GM18909 (cell line): ENCODE results near the gene UNC5C.

Experiments used
- ATAC-seq: cut with Tn5 transposase; IDR thresholded peaks from one replicate; pipeline ENCODE4 v1.9.1; 2021; ENCODE audit warnings: mild to moderate bottlenecking; ENCODE audit not compliant: unreplicated experiment, poor library complexity

The UNC5C gene

DNA sequence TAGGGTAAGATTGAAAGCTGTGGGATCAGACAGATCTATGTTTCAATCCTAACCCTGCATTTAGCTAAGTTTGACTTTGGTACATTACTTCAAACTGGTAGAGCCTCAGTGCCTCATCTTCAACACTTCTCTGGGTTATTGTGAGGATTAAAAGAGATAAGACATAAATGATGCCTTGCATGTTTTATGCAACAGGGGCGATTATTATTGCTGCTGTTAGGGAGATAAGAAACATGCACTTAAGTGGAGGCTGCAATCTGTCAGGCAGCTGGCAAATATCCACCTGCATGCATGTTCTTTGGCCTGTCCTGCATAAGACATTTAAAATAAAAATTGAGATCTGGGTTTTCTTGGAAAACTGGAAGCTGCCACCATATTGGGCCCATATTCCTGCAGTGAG, 24.6 kb downstream of the UNC5C start:
- ATAC-seq, result no peak

DNA sequence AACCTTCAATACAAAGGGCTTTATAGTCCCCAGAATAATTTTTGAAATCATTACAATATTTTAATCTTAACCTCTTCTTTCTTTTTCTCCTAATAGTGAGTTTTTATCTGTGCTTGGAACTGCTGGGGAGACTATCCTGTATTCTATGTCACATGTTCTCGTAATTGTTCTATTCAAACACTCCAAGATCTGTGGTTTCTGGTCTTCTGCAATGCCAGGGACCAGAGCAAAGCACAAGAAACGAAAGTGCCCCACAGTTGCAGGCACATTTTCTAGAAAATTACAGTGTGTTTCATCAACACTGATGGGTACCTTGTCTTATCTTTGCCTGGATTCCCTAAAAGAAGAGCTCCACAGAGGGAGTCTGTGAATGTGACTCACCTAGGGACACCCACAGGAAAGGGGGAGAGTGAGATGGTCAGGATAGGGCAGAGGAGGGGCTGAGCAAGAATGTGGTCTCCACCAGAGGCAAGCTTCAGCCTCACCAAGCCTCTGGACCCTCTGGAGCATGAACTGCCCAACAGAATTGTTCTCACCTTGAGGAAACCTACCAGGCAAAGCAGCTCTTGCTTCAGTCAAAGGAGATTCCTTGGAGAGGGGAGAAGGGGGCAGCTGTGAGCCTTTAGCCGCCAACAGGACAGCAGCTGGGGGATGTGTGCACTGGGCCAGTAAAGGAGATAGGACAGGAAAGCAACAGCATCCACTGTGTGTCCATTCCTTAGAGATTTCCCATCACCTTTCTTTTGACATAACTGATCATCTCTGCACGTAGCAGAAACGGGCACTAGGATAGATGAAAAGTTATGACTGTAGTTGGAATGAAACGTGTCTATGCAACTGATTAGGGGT, 25.9 kb downstream of the UNC5C start:
- no peak for ATAC-seq

DNA sequence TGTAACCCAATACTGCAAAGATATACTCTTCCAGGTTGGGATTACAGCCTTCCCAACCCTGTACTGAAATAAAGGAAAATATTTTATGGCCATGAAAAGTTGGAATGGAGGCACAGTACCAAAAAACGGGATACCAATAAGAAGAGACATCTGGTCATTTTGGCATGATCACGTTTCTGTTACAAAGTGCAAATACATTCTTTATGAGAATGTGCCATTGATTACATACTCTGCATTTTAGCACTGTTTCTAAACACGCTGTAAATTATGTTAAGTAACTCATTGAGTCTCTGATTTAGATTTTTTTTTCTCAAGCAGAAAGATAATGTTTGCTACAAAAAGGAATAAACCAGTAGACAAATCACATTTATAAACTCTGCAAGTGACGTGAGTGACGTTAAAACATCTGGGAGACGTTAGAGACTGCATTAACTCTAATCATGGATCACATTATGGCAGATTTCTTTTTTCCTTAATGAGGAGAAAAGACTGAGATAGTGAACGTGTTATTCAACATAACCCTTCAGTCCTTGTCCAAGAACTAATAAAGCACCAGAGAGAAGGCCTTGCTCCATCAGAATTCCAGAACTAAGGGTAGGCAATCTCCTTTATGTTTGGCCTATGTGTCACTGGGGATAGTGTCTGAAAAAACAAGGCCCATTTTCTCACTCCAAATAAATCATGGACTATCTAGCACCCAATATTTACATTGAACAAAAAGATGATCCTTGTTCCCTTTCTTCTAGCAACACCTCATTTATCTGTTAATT, 31.0 kb downstream of the UNC5C start:
- ATAC-seq, result no peak

DNA sequence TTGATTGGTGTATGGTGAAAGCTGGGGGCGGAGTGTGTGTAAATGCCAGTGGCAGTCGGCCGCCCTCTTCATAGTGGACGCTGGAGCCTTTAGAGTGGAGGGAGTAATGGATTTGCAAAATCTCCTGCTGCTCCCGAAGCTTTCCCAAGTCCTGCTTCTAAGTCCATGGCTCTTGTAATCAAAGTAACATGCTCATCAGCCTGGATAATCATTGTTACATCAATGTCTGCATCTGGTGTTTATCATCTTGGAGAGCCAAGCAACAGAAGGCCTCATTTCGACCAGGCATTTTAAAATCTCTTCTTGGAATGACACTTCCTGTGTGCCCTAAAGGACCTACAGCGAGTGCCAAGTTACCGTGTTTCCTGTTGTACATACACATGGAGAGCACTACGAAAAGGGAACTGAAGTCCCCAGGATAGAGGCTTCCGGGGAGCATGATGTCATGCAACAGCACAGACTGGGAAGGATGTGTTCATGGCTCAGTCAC, 32.2 kb downstream of the UNC5C start:
- no peak for ATAC-seq

DNA sequence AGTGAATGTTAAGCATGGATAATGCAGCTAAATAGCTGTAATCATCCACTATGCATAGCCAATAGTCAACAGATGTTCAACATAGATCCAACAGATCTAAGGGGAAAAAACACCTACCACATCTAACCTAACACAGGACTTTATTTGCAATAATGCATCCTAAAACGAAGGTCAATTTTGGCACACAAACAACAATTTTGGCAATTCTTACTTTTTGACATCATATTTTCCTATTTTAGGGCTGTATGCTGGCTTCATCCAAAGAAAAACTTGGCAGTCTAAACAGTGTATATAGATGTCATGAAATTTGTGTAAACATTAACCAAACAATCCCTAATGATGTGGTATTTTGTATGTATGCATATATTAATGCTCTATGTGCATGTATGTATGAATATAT, 33.2 kb downstream of the UNC5C start:
- ATAC-seq, result no peak

DNA sequence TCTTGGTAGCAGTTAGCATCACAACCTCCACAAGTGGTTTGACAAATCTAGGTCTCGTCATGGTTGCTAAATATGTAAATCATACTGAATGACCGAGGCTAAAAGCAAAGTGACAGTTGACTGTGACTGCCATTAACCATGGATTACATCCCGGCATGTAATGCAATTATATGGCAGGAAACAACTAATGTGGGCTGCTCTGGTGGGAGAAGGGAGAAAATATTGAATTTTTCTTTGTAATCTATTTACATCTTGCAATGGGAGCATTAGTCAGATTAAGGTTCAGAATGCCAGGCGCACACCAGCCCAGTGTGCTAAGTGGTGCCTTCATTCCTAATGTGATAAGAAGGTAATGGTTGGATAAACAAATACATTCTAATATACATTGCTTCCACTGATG, 35.8 kb downstream of the UNC5C start:
- no peak for ATAC-seq

DNA sequence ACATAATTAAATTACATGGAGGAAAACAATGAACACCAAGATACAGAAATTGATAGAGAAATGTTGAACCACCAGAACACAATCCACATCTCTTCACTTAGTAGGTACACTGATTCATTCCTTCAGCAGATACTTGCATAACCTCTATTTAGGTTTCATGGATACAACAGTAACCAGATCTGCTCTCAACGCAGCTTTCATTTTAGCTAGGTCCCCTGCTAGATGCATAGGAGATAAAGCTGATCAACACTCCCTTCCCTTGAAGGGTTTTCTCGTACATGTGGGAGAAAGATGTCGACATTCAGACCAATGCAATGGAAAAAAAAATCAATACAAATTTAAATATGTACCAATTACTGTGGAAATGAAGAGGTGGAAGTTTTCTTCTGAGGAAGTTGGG, 37.3 kb downstream of the UNC5C start:
- no peak for ATAC-seq

DNA sequence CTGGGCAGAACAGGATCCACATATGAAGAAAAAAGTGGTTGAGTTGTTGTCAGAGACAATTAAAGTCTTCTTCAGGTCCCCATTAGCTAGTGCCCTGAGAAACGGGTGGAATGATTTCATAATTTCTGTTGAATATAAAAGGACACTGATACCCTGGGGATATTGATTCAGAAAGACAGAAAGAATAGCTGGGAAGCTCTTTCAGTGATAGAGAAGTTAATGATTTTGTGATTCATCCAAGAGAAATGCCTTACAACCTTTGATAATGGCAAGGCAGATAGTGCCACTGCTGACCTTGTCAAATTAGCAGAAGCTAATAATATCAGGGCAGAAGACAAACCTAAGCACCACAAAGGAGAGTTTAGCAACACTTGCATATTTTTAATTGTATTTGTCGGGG, 37.9 kb downstream of the UNC5C start:
- ATAC-seq, result no peak

DNA sequence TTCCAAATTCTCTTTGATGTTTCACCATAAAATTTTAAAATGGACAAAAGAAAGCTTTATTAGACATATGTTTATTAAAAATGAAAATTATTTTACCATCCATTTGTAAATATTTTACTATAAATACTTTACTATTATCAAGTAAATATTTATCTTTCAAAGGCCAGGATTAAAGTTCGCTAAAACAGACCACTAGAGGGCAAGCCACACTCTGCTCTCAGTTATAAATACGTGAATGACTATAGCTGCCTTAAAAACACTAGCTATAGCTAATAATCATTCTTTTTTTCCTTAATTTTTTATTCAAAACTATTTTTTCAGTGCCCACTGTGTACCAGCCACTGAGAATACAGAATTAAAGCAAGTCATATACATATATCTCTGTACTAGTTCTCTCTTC, 38.6 kb downstream of the UNC5C start:
- no peak for ATAC-seq

DNA sequence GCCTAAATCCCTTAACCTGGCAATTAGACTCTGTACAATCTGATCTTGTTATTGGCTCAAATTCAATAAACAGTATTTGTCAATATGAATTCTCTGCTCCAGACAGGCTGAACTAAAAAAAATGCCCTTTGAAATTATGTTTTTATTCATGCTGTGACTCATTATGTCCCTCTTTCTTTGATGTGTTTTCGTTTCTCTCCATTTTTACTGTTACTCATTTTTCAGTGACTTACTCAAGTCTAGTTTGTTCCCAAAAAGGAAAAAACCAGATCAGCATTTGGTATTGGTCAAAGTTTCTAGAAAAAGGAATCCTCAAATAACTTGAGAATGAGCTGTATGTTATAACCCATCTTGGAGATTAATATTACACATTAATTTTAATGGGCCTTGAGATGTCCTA, 40.4 kb downstream of the UNC5C start:
- ATAC-seq, result no peak

DNA sequence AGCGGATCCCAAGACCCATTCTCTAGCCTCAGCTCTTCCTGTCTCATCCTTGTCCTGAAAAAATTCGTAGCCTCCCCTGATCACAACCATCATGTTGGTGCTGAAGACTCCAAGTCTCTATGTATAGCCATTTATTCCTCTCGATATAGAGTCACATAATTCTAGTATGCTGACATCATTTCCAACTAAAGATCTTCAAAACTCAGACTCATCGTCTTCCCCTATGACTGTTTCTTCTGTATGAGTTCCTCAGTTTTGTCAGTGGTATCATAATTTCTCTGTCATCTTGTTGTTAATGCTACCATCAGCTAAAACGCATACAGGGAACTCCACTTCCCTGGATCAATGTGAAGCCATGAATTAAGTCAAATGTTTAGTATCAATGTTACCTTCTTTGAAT, 41.2 kb downstream of the UNC5C start:
- no peak for ATAC-seq

DNA sequence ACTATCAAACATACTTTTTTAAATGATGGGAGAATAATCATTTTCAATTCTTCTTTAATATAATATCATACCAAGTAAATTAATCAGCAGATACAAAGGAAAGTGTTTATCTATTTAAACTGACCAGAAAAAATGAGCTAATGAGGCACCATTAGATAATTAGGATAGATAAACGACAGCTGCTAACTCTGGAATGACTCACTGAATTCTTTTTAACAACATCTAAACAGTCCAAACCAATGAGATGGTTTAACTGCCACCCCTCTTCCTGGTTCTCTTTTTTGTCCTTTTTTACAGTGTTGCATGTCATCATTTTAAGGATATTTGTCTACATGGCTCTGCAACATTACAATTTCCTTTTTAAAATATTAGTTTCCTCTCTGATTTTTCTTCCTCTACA, 41.6 kb downstream of the UNC5C start:
- ATAC-seq, result no peak

DNA sequence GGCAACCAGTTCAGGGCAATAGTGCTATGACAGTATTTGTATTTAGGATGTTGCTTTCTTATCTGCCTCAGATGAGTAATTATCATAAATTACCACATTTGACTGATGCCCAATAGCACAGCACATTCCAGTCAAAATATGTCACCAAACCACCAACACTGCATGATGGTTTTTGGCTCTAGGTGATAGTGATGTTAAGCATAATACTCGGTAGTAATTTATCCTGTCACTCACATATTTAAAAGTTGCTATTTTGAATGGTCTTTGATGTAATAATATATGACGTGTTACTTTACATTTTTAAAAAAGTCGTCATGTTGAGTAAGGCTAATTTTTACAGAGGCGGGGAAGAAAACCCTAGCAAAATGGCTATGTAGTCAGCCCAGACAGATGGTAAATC, 42.5 kb downstream of the UNC5C start:
- ATAC-seq, result no peak

DNA sequence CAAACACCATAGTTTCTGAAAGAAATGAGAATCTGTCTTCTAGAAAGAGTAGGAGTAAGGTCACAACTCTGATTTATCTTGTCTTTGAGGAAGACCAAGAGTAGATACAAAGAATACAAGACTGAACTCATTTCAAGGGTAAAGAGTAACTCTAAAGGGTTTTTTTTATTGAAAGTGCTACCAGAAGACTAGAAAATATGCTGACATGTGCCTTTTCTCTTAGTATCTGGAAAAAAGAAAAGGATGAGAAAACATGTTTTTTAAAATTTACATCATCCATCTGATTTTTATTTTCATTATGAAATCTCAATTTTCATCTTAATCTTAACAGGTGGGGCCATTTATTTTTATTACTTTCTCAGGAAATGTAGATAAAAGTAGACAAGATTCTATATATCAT, 43.0 kb downstream of the UNC5C start:
- ATAC-seq, result no peak

DNA sequence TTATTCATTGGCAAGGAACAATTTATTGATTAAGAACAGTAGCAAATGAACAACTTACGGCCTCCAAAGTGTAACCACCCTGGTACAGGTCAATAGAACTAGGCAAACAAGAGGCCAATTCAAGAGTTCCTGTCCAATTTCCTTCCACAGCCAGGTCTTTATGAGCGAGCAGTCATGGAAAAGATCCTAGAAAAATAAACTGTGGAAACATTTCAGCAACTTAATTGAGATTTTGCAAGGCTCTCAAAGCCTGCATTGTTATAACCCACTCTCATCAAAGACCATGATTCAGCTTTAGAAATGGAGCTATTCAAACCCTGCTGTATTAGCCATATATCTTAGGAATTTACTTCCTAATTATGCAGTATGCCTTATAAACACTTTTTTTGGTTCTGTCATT, 43.6 kb downstream of the UNC5C start:
- no peak for ATAC-seq

DNA sequence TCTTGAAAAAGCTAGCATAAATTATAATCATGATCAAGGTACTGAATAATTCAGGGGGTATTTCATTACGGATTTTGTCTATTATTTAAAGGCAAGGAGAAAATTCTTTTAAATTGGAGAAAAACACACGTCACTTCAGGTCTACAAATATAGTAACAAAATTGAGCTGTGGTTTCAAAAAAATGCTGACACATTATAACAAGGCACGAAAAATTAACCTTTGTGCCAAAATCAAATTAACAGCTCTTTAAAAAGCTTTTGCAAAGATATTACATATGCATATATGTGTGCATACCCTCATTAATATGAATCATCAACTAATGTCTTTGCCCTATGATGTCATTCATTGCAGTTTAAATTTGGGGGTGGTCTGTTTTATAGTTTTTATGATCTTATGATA, 44.3 kb downstream of the UNC5C start:
- no peak for ATAC-seq

DNA sequence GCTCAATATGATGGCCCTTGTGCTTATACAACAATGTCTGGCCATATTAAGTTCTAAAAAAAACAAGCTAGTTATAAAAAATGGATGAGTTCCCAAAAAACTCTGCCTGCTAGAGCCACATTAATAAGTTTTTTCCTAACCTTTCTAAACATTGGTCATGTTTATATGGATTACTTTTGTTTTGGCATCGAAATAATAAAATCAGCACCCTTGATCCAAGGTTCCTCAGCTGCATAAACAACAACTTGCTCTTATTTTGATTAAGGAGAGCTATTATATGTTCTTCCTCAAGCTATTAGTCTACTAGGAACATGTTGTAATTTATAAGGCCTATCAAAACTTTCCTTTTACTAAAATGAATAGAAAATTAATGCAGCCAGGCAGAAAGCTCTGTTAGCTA, 48.4 kb downstream of the UNC5C start:
- ATAC-seq, result no peak

DNA sequence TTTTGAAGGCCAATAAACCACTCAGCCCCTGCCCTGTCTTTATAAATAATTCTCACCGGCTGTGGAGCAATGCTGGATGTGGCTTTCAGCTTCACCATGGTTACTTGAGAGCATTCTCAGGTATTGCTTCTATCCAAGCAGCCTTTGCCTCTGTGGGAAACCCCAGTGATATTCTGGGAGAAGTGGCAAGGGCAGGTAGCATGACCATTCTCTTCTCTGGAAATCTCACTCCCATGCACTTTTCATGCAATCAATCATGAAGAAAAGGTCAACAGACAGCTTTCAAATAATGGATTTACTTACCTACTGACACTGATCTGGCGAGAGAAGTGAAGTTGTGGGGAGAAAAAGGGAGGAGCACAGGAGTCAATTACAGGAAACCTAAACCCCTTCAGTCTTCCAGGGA, 49.5 kb downstream of the UNC5C start:
- ATAC-seq, result no peak

DNA sequence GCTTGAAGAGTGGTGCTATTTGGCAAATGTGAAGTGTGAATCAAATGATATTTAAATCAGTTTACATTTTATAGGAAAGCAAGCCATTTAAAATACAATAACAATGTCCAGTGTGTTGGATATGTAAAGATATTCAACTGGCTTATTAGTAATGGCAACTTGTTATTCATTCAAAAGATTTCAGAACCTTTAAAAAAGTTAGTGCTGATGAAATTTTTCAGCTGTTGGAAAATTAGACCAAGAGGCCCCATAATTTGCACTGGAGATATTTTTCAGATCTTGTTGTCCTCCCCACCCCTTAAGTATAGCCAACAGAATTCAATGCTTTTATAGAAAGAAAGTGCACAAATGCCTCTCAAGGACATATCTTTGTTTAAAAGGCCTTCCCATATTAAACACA, 54.6 kb downstream of the UNC5C start:
- no peak for ATAC-seq

DNA sequence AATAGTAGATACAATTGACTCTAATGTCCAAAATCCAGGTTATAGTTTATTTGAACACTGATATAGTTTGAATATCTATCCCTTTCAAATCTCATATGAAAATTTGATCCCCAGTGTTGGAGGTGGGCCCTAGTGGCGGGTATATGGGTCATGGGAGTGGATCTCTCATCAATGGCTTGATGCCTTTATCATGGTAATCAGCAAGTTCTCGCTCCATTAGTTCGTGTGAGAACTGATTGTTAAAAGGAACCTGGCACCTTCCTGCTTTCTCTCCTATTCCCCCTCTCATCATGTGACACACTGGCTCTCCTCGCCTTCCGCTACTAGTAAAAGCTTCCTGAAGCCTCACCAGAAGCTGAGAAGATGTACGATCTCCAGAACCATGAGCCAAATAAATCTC, 70.1 kb downstream of the UNC5C start:
- no peak for ATAC-seq

DNA sequence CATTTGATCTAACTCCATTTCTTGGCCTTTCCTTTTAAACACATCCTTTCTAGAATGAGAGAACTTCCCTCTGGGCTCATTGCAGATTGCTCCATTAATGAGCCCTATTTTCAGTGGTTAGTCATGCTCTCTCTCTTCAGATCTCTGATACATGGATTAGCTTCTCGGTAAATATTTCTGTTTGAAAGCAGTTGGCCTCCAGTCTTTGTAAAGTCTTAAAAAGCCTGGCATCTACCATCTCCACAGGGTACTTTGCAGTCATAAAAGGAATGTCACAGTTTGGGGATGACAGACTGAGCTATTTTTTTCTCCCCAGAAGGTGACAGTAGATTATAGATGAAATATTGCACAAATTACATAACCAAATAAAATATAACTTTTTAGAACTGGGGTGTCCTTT, 72.7 kb downstream of the UNC5C start:
- no peak for ATAC-seq

DNA sequence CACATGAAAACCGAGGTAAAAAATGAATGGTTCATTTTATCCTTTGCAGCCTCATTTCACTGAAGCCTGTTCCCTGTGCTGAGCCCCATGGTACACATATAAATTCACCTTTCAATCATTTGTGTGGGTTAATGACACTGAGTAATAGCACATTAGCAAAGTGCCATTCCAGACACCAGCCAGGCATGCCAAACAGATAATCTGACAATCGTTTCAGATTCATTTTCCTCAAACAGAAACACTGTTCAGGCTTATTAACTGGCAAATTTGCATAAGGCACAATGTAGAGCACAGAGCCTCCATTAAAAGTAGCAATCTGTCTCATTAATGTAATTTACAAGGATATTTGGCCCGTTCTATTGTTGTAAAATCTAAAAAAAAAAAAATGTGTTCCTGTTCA, 76.2 kb downstream of the UNC5C start:
- no peak for ATAC-seq
